HCT116 (cell line): ENCODE data around the gene LDB2. TPM values are rescaled to one million over a fixed set of nuclear protein-coding genes. Genes with fewer than 3 reads are reported as not detected.

ENCODE experiments used
- ATAC-seq: fragments of 200-7000 bp; cut with Tn5 transposase; 2 replicates; pipeline ENCODE4 v1.9.1; 2020; ENCODE audit warnings: mild to moderate bottlenecking, moderate library complexity
- BruUV-seq: library from RNA; stranded (reverse); fragments of 400-500 nt; replicated peaks from 2 replicates; lab custom pipeline; 2021; lab: Mats Ljungman, UMichigan
- CTCF ChIA-PET: fragments of 300-600 bp; sonication (Branson Sonifier 250); formaldehyde crosslinking; loops from one replicate; lab custom pipeline; 2021; ENCODE audit warnings: antibody characterized with exemption; lab: Charles Lee
- POLR2A ChIA-PET: fragments of 300-600, 350-600 bp; sonication (Branson Sonifier 250); formaldehyde crosslinking; loops from one replicate; lab custom pipeline; 2021; ENCODE audit warnings: antibody characterized with exemption; lab: Charles Lee
- RAD21 ChIA-PET, 2 experiments: fragments of 300-600 bp; sonication (Branson Sonifier 250); formaldehyde crosslinking; loops; one replicate each; lab custom pipeline; 2023; ENCODE audit warnings: low total read pairs in 2 of 2; ENCODE audit not compliant: uncharacterized antibody in 2 of 2, unreplicated experiment in 2 of 2, low non-redundant PET in 1 of 2; lab: Charles Lee
- DNase-seq: peaks from one replicate; pipeline ENCODE4 v3.0.0-alpha.2; 2010; ENCODE audit warnings: low read depth, low spot score
- H2AFZ ChIP-seq: fragments of 200-600 bp; shearing (Covaris generic), sonication (generic); 2 replicates; pipeline ENCODE4 v1.6.1; 2017; ENCODE audit warnings: low read depth, mixed run types, mixed read lengths, antibody characterized with exemption, low read length; ENCODE audit not compliant: poor library complexity, severe bottlenecking
- H3K27ac ChIP-seq: 2 replicates; pipeline ENCODE4 v1.5.1; 2012; ENCODE audit warnings: low read depth, low read length
- H3K27me3 ChIP-seq: fragments of 200-600 bp; sonication (generic); 2 replicates; pipeline ENCODE4 v1.6.1; 2016; ENCODE audit warnings: mixed run types, low read length, mixed read lengths; ENCODE audit not compliant: insufficient read depth
- H3K36me3 ChIP-seq, 2 experiments: fragments of 200-500 bp in 1 of 2; fragments of 200-600 bp in 1 of 2; sonication (Bioruptor generic) in 1 of 2; sonication (generic) in 1 of 2; 2 replicates each; pipeline versions ENCODE4 v1.5.1 to v1.6.1; 2014 to 2016; ENCODE audit warnings: low read length in 2 of 2, inconsistent platforms in 1 of 2, mixed read lengths in 1 of 2, mixed run types in 1 of 2; ENCODE audit not compliant: insufficient read depth in 2 of 2, control insufficient read depth in 1 of 2
- H3K4me1 ChIP-seq, 2 experiments: fragments of 200-600 bp in 1 of 2; sonication (generic) in 1 of 2; 2 replicates each; pipeline versions ENCODE4 v1.5.1 to v1.6.1; 2012 to 2017; ENCODE audit warnings: low read length in 2 of 2, inconsistent platforms in 1 of 2, mild to moderate bottlenecking in 1 of 2, mixed read lengths in 1 of 2, mixed run types in 1 of 2, moderate library complexity in 1 of 2; ENCODE audit not compliant: insufficient read depth in 2 of 2, control insufficient read depth in 1 of 2
- H3K4me2 ChIP-seq: fragments of 200-600 bp; sonication (generic); 2 replicates; pipeline ENCODE4 v1.6.1; 2017; ENCODE audit warnings: mixed run types, low read length, mixed read lengths
- H3K4me3 ChIP-seq, 2 experiments: fragments of 200-600 bp in 1 of 2; sonication (generic) in 1 of 2; replicated peaks in 1 of 2; 2 replicates each; pipeline ENCODE4 v1.5.1; 2011 to 2016; ENCODE audit warnings: low read length in 2 of 2, control low read depth in 1 of 2, low read depth in 1 of 2, mild to moderate bottlenecking in 1 of 2, mixed read lengths in 1 of 2, mixed run types in 1 of 2
- H3K79me2 ChIP-seq: fragments of 200-600 bp; sonication (generic); 2 replicates; pipeline ENCODE4 v1.6.1; 2017; ENCODE audit warnings: mild to moderate bottlenecking, mixed run types, low read length, moderate library complexity, mixed read lengths; ENCODE audit not compliant: insufficient read depth
- H3K9ac ChIP-seq: fragments of 200-600 bp; sonication (generic); 2 replicates; pipeline ENCODE4 v1.6.1; 2016; ENCODE audit warnings: low read length, mixed read lengths
- H3K9me2 ChIP-seq: fragments of 200-600 bp; sonication (generic), shearing (Covaris generic); 2 replicates; pipeline ENCODE4 v1.6.1; 2017; ENCODE audit warnings: mixed run types, mild to moderate bottlenecking, moderate library complexity; ENCODE audit not compliant: insufficient read depth
- H3K9me3 ChIP-seq, 2 experiments: fragments of 200-500 bp in 1 of 2; fragments of 200-600 bp in 1 of 2; sonication (Bioruptor generic) in 1 of 2; sonication (generic) in 1 of 2; 2 replicates each; pipeline ENCODE4 v1.6.1; 2014 to 2017; ENCODE audit warnings: low read length in 2 of 2, mixed read lengths in 2 of 2, inconsistent platforms in 1 of 2, low read depth in 1 of 2, mild to moderate bottlenecking in 1 of 2, mixed run types in 1 of 2, moderate library complexity in 1 of 2; ENCODE audit not compliant: control insufficient read depth in 1 of 2, insufficient read depth in 1 of 2
- H4K20me1 ChIP-seq: fragments of 200-600 bp; sonication (generic), shearing (Covaris generic); 2 replicates; pipeline ENCODE4 v1.6.1; 2017; ENCODE audit warnings: mixed run types, mild to moderate bottlenecking, moderate library complexity; ENCODE audit not compliant: insufficient read depth
- ATF3 ChIP-seq: IDR thresholded peaks from 2 replicates; pipeline ENCODE4 v1.6.1; 2012
- CBX3 ChIP-seq: IDR thresholded peaks from 2 replicates; pipeline ENCODE4 v1.6.1; 2012; ENCODE audit warnings: low read depth
- CEBPB ChIP-seq: IDR thresholded peaks from 2 replicates; pipeline ENCODE4 v1.6.1; 2012; ENCODE audit warnings: low read depth
- EGR1 ChIP-seq: IDR thresholded peaks from 2 replicates; pipeline ENCODE4 v1.6.1; 2012; ENCODE audit warnings: low read depth
- ELF1 ChIP-seq: IDR thresholded peaks from 2 replicates; pipeline ENCODE4 v1.6.1; 2012; ENCODE audit warnings: low read depth, borderline replicate concordance
- EZH2 ChIP-seq: fragments of 200-600 bp; sonication (generic); IDR thresholded peaks from 2 replicates; pipeline ENCODE4 v1.6.1; 2017; ENCODE audit warnings: antibody characterized with exemption, mixed run types
- EZH2phosphoT487 ChIP-seq: fragments of 200-600 bp; IDR thresholded peaks from 2 replicates; pipeline ENCODE4 v1.6.1; 2018; ENCODE audit warnings: antibody characterized with exemption, borderline replicate concordance
- FOSL1 ChIP-seq: IDR thresholded peaks from 2 replicates; pipeline ENCODE4 v1.6.1; 2012; ENCODE audit warnings: low read depth
- JUND ChIP-seq: IDR thresholded peaks from 2 replicates; pipeline ENCODE4 v1.6.1; 2012
- POLR2A ChIP-seq: IDR thresholded peaks from 2 replicates; pipeline ENCODE4 v1.7.0; 2011; ENCODE audit warnings: borderline replicate concordance; ENCODE audit not compliant: insufficient read depth, insufficient read length; ENCODE audit errors: extremely low read depth
- SIN3A ChIP-seq: IDR thresholded peaks from 2 replicates; pipeline ENCODE4 v1.6.1; 2012; ENCODE audit warnings: low read depth
- SP1 ChIP-seq: IDR thresholded peaks from 2 replicates; pipeline ENCODE4 v1.6.1; 2012; ENCODE audit warnings: low read depth
- ZFX ChIP-seq: fragments of 450-650 bp; IDR thresholded peaks from 2 replicates; pipeline ENCODE4 v1.6.1; 2017
- intact Hi-C: fragments of 100-400 bp; cut with micrococcal nuclease; formaldehyde crosslinking; loops from 2 replicates; pipeline ENCODE4 v1.10.0; 2022
- total RNA-seq: library from RNA; stranded (reverse); gene quantifications from one replicate; pipeline ENCODE4 v1.2.1, GENCODE V29; 2021; ENCODE audit not compliant: unreplicated experiment
- TF ChIP-seq, protein P1 (sequence below): IDR thresholded peaks from 2 replicates; pipeline ENCODE4 v1.6.1; 2012
- TF ChIP-seq, protein P2 (sequence below), 3 experiments: fragments of 200-600 bp in 1 of 3; sonication (generic) in 1 of 3; IDR thresholded peaks in 2 of 3; conservative IDR thresholded peaks in 1 of 3; 2 replicates each; pipeline ENCODE4 v1.5.1; 2012 to 2017; ENCODE audit warnings: low read depth in 2 of 3, low read length in 2 of 3, antibody characterized with exemption in 1 of 3, borderline replicate concordance in 1 of 3, control low read depth in 1 of 3, mild to moderate bottlenecking in 1 of 3, mixed read lengths in 1 of 3, mixed run types in 1 of 3, moderate library complexity in 1 of 3; ENCODE audit not compliant: insufficient read depth in 1 of 3

Gene LDB2
- total RNA-seq, 1 experiment from 2014 or later: 0.12 TPM

- TF ChIP-seq EGR1 (no peak), EZH2 (no peak), POLR2A (no peak), ATF3 (no peak), JUND (no peak), FOSL1 (no peak), SIN3A (no peak), CEBPB (no peak), ZFX (no peak), ELF1 (no peak)
These were observed 405.6 kb downstream of the LDB2 start (continued) for GRCh38 chr4:16492872-16493271.

DNA sequence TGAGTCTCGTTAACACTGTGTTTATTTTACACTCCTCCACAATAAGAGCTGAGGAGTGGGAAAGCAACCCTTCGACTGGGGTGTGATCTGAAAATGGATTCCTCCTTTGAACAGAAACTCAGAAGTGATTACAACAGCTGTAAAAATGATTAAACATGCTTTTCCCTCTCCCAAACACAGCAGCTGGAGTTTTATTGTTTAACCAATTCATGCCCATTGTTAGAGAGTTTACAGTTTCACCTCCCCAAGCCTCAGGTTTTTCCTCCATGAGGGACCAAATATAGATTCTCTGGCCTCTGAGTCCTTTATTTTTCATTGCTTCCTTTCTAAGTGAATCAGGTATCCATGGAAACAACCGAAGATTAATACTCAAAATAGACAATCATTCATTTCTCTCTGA, 409.2 kb downstream of the LDB2 start:
- no TSS peak for BruUV-seq
- Histone ChIP-seq H3K79me2 (no peaks in the 10 kb centered on the region), H3K9ac (no peak overlapping the region), H3K9me3 (no peaks in the 10 kb centered on the region), H3K27ac (no peak overlapping the region), H3K36me3 (no peaks in the 10 kb centered on the region), H3K4me1 (no peaks in the 10 kb centered on the region), H4K20me1 (no peaks in the 10 kb centered on the region; the same call in 1 of the 2 replicates), H3K4me3 (no peak overlapping the region), H3K9me2 (no peaks in the 10 kb centered on the region), H3K4me2 (no peak overlapping the region), H2AFZ (no peak overlapping the region), H3K27me3 (no peaks in the 10 kb centered on the region; the same call in 1 of the 2 replicates)
- ATAC-seq (no peak), DNase-seq (no peak)
- RAD21 ChIA-PET: no interaction called here
- POLR2A ChIA-PET: no interaction called here
- CTCF ChIA-PET: no interaction called here
- no peak for TF ChIP-seq POLR2A
- TF ChIP-seq CBX3: no peak
- intact Hi-C loops: no loop called here

DNA sequence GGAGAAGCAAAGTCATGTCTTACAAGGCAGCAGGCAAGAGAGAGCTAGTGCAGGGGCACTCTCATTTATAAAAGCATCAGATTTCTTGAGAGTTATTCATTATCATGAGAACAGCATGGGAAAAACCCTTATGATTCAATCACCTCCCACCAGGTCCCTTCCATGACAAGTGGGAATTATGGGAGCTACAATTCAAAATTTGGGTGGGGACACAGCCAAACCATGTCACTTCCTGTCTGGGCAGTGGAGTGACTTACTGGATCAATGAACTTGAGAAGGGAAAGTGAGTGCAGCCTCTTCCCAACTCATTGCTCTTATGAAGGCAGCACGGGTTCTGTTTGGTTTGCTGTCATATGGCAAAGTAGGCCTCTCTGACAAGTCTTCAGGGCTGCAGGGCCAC, 410.4 kb downstream of the LDB2 start:
- Histone ChIP-seq H3K9me2 (no peaks in the 10 kb centered on the region), H3K36me3 (no peaks in the 10 kb centered on the region), H3K79me2 (no peaks in the 10 kb centered on the region), H4K20me1 (no peaks in the 10 kb centered on the region; the same call in 1 of the 2 replicates), H3K9me3 (no peaks in the 10 kb centered on the region), H2AFZ (no peak overlapping the region), H3K4me1 (no peaks in the 10 kb centered on the region), H3K4me2 (no peak overlapping the region), H3K9ac (no peak overlapping the region), H3K4me3 (no peak overlapping the region), H3K27ac (no peak overlapping the region), H3K27me3 (no peaks in the 10 kb centered on the region; the same call in 1 of the 2 replicates)
- intact Hi-C loops: no loop called here
- ATAC-seq (no peak), DNase-seq (no peak)
- CTCF ChIA-PET: no interaction called here
- no peak for TF ChIP-seq EZH2phosphoT487
- TF ChIP-seq, protein P1, sequence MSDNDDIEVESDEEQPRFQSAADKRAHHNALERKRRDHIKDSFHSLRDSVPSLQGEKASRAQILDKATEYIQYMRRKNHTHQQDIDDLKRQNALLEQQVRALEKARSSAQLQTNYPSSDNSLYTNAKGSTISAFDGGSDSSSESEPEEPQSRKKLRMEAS: no peak
- TF ChIP-seq, protein P2, sequence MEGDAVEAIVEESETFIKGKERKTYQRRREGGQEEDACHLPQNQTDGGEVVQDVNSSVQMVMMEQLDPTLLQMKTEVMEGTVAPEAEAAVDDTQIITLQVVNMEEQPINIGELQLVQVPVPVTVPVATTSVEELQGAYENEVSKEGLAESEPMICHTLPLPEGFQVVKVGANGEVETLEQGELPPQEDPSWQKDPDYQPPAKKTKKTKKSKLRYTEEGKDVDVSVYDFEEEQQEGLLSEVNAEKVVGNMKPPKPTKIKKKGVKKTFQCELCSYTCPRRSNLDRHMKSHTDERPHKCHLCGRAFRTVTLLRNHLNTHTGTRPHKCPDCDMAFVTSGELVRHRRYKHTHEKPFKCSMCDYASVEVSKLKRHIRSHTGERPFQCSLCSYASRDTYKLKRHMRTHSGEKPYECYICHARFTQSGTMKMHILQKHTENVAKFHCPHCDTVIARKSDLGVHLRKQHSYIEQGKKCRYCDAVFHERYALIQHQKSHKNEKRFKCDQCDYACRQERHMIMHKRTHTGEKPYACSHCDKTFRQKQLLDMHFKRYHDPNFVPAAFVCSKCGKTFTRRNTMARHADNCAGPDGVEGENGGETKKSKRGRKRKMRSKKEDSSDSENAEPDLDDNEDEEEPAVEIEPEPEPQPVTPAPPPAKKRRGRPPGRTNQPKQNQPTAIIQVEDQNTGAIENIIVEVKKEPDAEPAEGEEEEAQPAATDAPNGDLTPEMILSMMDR (IDR thresholded peaks at IDR 0.05 in 2 of 3, conservative IDR thresholded peaks at IDR 0.05 in 1 of 3; ENCODE audit: borderline replicate concordance in 1 of 3, insufficient read depth in 1 of 3, low read depth in 2 of 3, low read length in 2 of 3): no peak
- no peak for TF ChIP-seq EZH2
- no peak for TF ChIP-seq SP1
- TF ChIP-seq ELF1: no peak
- no peak for TF ChIP-seq CBX3
- no peak for TF ChIP-seq CEBPB
- POLR2A ChIA-PET: no interaction called here
- RAD21 ChIA-PET: no interaction called here
- BruUV-seq: no TSS peak
